ENCODE results near the gene SSTR4. TPM values are rescaled to one million over a fixed set of nuclear protein-coding genes. Genes with fewer than 3 reads are reported as not detected.

SSTR4 gene
- total RNA-seq, 1 experiment from 2014 or later = not detected

DNA sequence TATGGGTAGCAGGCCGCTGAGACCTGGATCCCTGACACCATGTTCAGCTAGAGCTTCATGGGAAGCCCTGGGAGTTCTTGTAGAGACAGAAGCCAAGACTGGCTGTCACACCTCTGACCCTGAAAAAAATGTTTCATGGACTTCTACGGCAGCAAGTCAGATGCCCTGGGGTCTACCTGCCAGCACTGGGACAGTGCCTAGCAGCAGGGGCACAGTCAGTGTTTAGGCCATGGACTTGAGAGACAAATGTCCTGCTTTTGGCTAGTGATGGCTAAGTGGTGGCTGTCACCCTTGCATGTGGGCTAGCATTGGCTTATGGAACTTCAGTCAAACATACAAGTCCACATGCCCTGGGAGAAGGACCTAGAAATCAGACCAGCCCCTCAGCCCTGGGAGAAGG is 41.3 kb upstream of the SSTR4 start:
- TF ChIP-seq EZH2 (IDR thresholded peaks at IDR 0.05; ENCODE audit: low read depth) (no peak), CTCF (conservative IDR thresholded peaks at IDR 0.05) (no peak)
- Histone ChIP-seq H3K9me2 (ENCODE audit: insufficient read depth) (no peaks in the 10 kb centered on the region), H3K4me3 (no peak overlapping the region), H3K4me2 (no peak overlapping the region), H3K27me3 (ENCODE audit: insufficient read depth, low read depth) (peaks cover 9% of the 10 kb centered on the region; the same call in 1 of the 2 replicates), H2AFZ (no peak overlapping the region), H3K9me3 (ENCODE audit: insufficient read depth, low read depth) (no peaks in the 10 kb centered on the region), H4K20me1 (ENCODE audit: insufficient read depth) (no peaks in the 10 kb centered on the region), H3K79me2 (ENCODE audit: low read depth) (no peaks in the 10 kb centered on the region), H3K27ac (no peak overlapping the region), H3K4me1 (replicated peaks; ENCODE audit: insufficient read depth) (no peaks in the 10 kb centered on the region), H3K36me3 (ENCODE audit: low read depth) (no peaks in the 10 kb centered on the region), H3F3A (ENCODE audit: insufficient read depth, low read depth) (no peaks in the 10 kb centered on the region)
- BruUV-seq (replicated peaks) = no TSS peak
- ChIA-PET POLR2A (ENCODE audit: unreplicated experiment) (no interaction called here), CTCF (no interaction called here)
- intact Hi-C loops (cut with micrococcal nuclease; ENCODE audit: unreplicated experiment) = no loop called here
- DNase-seq = no peak

DNA sequence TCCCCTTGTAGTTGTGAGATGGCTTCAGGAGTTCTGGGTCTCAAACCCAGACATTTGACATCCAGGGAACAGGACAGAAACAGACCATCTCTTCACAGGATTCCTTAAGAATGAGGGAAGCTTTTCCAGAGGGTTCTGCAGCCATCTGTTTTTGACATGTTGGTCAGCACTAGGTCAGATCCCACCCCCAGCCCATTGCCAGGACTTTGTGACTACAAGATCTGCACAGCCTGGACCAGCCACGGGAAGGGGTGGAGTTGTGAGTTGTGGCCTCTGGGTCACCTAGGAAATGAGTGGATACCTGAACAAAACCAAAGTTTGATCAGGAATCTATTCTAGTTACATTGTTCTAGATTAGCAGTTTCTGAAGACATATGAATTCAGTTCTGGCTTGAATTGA is 39.2 kb upstream of the SSTR4 start:
- no peaks in the 10 kb centered on the region for H3F3A ChIP-seq (ENCODE audit: insufficient read depth, low read depth)
- no peak overlapping the region for H3K4me2 ChIP-seq
- no peak for DNase-seq
- no peaks in the 10 kb centered on the region for H3K79me2 ChIP-seq (ENCODE audit: low read depth)
- H3K36me3 ChIP-seq (ENCODE audit: low read depth) = no peaks in the 10 kb centered on the region
- H3K4me3 ChIP-seq = no peak overlapping the region
- H3K27me3 ChIP-seq (ENCODE audit: insufficient read depth, low read depth) = peaks cover 9% of the 10 kb centered on the region; the same call in 1 of the 2 replicates
- no TSS peak for BruUV-seq (replicated peaks)
- no peak overlapping the region for H3K27ac ChIP-seq
- TF ChIP-seq EZH2 (IDR thresholded peaks at IDR 0.05; ENCODE audit: low read depth) (no peak), CTCF (conservative IDR thresholded peaks at IDR 0.05) (no peak)
- POLR2A ChIA-PET (ENCODE audit: unreplicated experiment) = no interaction called here
- intact Hi-C loops (cut with micrococcal nuclease; ENCODE audit: unreplicated experiment) = no loop called here
- no peaks in the 10 kb centered on the region for H3K9me2 ChIP-seq (ENCODE audit: insufficient read depth)
- CTCF ChIA-PET = no interaction called here
- no peaks in the 10 kb centered on the region for H3K4me1 ChIP-seq (replicated peaks; ENCODE audit: insufficient read depth)
- H4K20me1 ChIP-seq (ENCODE audit: insufficient read depth) = no peaks in the 10 kb centered on the region
- no peak overlapping the region for H2AFZ ChIP-seq
- H3K9me3 ChIP-seq (ENCODE audit: insufficient read depth, low read depth) = no peaks in the 10 kb centered on the region

DNA sequence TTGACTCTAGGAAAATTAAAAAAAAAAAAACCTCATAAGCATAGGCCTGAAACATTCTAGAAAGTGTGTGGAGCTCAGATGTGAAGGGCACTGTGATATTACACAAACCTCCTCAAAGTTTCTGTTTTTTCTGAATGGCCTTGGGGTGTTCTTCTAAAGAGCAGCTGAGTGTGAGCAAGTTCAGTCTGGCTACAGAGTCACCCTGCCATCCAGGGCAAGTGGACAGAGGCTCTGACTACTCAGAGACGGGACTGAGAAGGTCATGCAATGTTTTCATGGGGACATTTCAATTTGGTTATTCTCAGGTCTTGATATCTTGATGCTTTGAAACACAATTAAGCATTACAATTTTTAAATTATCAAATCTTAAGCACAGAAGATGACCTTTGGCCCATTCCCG is 36.6 kb upstream of the SSTR4 start:
- intact Hi-C loops (cut with micrococcal nuclease; ENCODE audit: unreplicated experiment) = no loop called here
- no TSS peak for BruUV-seq (replicated peaks)
- no peaks in the 10 kb centered on the region for H3K36me3 ChIP-seq (ENCODE audit: low read depth)
- H2AFZ ChIP-seq = no peak overlapping the region
- peaks cover 3% of the 10 kb centered on the region; the same call in 1 of the 2 replicates for H3K27me3 ChIP-seq (ENCODE audit: insufficient read depth, low read depth)
- no peaks in the 10 kb centered on the region for H3K9me2 ChIP-seq (ENCODE audit: insufficient read depth)
- no peaks in the 10 kb centered on the region for H3K9me3 ChIP-seq (ENCODE audit: insufficient read depth, low read depth)
- no peak overlapping the region for H3K4me2 ChIP-seq
- H3K4me1 ChIP-seq (replicated peaks; ENCODE audit: insufficient read depth) = no peaks in the 10 kb centered on the region
- POLR2A ChIA-PET (ENCODE audit: unreplicated experiment) = no interaction called here
- H3K27ac ChIP-seq = no peak overlapping the region
- TF ChIP-seq EZH2 (IDR thresholded peaks at IDR 0.05; ENCODE audit: low read depth) (no peak), CTCF (conservative IDR thresholded peaks at IDR 0.05) (no peak)
- no peaks in the 10 kb centered on the region for H4K20me1 ChIP-seq (ENCODE audit: insufficient read depth)
- H3K4me3 ChIP-seq = no peak overlapping the region
- H3K79me2 ChIP-seq (ENCODE audit: low read depth) = no peaks in the 10 kb centered on the region
- CTCF ChIA-PET = no interaction called here
- DNase-seq = no peak
- H3F3A ChIP-seq (ENCODE audit: insufficient read depth, low read depth) = no peaks in the 10 kb centered on the region

All from PC-9 (cell line).